HG02588 (cell line): Measurements from ENCODE around the gene SETD2.
"Not testable (repeated sequence)": the region's sequence is repeated elsewhere in the genome, so short reads cannot be mapped to it uniquely, and the experiment has no call there.

Experiments used
- ATAC-seq: cut with Tn5 transposase; IDR thresholded peaks from one replicate; pipeline ENCODE4 v1.9.1; 2021; ENCODE audit warnings: mild to moderate bottlenecking, moderate library complexity; ENCODE audit not compliant: unreplicated experiment

SETD2 gene, protein sequence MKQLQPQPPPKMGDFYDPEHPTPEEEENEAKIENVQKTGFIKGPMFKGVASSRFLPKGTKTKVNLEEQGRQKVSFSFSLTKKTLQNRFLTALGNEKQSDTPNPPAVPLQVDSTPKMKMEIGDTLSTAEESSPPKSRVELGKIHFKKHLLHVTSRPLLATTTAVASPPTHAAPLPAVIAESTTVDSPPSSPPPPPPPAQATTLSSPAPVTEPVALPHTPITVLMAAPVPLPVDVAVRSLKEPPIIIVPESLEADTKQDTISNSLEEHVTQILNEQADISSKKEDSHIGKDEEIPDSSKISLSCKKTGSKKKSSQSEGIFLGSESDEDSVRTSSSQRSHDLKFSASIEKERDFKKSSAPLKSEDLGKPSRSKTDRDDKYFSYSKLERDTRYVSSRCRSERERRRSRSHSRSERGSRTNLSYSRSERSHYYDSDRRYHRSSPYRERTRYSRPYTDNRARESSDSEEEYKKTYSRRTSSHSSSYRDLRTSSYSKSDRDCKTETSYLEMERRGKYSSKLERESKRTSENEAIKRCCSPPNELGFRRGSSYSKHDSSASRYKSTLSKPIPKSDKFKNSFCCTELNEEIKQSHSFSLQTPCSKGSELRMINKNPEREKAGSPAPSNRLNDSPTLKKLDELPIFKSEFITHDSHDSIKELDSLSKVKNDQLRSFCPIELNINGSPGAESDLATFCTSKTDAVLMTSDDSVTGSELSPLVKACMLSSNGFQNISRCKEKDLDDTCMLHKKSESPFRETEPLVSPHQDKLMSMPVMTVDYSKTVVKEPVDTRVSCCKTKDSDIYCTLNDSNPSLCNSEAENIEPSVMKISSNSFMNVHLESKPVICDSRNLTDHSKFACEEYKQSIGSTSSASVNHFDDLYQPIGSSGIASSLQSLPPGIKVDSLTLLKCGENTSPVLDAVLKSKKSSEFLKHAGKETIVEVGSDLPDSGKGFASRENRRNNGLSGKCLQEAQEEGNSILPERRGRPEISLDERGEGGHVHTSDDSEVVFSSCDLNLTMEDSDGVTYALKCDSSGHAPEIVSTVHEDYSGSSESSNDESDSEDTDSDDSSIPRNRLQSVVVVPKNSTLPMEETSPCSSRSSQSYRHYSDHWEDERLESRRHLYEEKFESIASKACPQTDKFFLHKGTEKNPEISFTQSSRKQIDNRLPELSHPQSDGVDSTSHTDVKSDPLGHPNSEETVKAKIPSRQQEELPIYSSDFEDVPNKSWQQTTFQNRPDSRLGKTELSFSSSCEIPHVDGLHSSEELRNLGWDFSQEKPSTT (N-terminal part only)

DNA sequence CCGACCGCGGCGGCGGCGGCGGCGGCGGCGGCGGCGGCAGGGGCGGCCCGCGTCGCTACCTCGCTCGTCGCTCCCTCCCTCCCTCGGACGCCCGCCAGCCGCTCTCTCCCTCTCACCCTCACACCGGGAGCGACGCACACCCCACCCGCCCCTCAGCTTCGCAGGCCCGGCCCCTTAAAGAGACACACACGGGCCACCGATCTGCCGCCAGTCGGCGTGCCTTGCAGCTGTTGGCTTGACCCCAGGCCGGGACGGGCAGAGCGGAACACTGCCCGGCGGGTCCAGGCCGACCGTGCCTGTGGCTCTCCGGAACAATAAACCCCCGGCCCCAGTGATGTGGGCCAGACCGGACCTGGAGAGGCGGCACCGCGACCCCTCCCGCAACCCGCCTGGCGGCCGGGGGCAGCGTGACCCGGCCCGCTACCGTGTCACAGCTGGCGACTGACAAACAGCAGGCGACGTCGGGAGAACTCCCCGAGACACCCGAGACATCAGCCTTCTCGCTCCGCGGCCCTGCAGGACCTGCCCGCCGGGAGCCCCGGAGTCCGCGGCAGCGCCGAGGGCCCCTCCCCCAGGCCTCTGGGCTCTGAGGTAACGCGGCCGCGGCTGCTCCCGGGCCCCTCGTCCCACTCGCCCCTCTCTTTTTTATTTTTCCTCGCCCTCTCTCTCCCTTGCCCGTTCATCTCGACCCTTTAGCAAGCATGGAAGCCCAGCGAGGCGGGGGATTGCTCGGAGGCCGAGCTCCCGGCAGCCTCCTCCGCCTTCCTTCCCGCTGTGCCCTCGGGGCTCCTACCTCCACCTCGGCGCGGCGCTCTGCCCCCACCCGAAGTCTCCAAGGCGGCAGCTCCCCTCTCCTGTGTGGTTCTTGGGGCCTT lies at the start of gene SETD2:
SETD2 (minus strand) TSS at position 107 of the 875 bp plus-strand sequence. CDS start 189 bp downstream, outside the sequence.
- ATAC-seq, result peak; percentile 67

DNA sequence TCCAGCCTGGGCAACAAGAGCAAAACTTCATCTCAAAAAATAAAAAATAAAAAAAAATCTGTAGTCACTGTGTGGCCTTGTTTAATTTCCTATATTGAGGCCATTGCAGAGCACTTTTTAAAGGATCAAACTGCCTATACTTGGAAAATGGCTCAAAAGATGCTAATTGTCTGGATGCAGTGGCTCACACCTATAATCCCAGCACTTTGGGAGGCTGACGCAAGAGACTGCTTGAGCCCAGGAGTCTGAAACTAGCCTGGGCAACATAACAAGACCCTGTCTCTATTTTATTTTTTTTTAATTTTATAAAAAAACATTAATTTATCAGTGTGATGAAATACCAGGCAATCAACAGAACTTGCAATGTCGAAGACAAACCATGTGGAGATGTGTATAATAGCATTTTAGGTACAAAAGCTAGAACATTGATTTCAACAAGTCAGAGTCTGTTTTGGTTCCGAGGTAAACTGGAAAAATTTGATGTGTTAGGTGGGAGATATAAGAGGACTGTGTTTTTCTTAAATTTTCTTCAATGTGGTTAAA lies 47.0 kb upstream of the SETD2 start:
- ATAC-seq, result no peak

DNA sequence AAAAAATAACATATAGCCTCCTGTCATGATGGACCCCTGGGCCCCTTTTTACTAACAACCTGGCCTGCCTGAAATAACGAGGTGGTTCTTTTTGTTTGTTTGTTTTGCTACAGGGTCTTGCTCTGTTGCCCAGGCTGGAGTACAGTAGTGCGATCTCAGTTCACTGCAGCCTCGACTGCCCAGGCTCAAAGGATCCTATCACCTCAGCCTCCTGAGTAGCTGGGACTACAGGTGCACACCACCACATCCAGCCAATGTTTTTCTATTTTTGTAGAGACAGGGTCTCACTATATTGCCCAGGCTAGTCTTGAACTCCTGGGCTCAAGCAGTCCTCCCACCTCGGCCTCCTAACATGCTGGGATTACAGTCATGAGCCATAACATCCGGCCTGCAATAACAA lies 42.1 kb upstream of the SETD2 start:
- not testable (repeated sequence) for ATAC-seq

DNA sequence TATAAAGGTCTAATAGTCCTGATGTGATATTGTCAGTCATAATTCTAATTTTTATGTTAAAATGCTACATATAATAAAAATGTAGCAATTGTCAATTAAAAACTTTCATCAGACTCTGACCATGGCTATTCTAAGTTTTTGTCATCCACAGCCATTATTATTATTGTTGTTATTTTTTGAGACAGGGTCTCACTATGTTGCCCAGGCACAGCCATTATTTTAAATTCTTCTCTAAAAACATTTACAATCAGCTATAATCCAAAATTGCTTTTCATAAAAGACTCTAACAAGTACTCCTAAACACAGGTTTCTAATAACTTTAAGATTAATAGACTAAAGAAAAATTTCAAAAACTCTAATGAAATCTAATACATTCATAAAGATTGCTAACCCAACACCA lies 41.0 kb upstream of the SETD2 start:
- ATAC-seq, result no peak

DNA sequence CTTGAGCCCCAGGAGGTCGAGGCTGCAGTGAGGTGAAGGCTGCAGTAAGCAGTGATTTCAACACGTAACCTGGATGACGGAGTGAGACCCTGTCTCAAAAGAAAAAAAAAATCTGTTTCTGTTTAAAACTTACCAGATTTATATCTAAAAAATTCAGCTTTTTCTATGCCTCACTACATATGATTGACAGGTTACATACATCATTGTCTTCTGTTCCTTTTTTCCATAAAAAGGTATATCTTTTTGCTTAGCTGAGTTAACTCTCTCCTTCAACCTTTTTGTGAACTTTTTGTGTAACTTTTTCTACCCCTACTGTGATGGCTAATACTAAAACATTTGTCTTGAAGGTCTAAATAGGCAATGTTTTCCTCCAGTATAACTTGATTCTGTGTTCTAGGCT lies 38.6 kb upstream of the SETD2 start:
- no peak for ATAC-seq

DNA sequence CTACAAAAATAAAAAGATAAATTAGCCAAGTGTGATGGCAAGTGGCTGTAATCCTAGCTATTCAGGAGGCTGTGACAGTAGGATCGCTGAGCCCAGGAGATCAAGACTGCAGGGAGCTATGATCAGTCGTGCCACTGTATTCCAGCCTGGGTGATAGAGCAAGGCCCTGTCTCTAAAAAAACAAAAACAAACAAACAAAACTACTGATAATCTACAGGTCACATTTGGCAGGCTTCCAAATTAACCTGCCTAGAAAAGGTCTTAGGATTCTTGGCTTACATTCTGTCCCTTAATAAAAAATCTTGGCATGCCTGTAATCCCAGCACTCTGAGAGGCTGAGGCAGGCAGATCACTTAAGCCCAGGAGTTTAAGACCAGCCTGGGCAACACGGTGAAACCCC lies 33.4 kb upstream of the SETD2 start:
- no peak for ATAC-seq

DNA sequence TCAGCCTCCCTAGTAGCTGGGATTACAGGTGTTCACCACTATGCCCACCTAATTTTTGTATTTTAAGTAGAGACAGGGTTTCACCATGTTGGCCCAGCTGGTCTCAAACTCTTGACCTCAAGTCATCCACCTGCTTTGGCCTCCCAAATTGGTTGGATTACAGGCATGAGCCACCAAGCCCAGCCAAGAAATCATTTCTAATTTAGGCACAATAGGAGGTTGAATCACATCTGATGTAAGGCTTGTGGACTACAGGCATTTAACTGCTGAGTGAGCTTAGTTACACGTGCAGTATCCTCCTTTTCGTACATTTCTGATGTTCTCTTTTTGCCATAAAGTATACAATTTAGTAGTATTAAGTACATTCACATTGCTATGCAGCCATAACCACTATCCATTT lies 31.1 kb upstream of the SETD2 start:
- no peak for ATAC-seq

DNA sequence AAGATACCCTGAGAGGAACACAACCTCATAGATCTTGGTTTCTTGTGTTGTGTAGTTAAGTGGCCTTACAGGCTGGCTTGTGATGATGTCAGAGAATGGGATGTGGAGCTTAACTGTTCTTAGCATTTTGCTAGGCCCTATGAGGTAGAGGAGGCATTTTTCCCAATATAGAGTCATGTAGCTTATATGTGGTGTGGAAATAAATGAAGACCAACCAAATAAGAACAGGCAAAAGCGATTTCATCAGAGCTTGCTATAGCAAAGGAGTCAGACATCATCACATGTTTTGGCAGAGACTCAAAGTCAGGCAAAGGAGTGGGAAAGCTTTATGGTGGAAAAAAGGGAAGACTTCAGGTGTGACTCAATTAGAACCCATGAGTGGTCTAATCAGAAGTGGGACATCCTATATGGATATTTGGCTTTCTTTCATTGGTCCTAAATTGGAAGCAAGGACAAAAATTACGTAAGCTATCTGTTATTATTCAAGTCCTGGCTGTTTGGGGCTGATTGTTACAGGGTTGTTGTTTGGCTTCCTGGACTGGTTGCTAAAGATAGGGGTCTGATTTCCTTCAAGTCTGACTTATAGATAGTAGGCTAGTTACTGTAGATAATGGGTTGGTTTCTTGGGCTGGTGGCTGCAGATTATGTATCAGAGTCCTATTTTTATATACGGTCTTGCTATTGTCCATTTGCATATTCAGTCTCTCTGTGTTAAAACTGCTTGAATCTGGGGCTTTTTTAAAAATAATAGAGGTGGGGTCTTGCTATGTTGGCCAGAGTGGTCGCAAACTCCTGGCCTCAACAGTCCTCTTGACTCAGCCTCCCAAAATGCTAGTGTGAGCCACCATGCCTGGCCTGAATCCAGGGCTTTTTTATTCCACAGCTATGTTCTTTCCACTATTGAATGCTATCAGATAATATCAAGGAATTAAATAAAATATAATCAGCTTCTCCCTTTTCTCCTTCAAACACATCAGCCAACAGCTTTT lies 30.3 kb upstream of the SETD2 start:
- ATAC-seq, result no peak

DNA sequence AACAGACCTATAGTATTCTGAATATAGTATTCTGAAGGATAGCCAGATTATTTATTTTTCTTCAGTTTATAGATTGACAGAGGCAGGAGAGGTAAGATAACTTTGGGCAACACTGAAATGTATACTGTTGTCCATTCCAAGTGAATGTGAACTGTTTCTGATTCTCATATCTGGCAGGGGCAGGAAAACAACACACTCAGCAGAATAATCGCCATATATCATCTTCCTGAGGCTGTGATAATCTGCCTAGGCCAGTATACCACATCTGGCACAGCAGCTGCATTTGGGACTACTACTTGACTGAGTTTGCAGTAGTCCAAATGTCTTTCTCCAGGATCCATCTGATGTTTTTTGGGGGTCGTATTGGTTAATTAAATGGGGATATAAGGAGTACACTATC lies 22.4 kb upstream of the SETD2 start:
- no peak for ATAC-seq

DNA sequence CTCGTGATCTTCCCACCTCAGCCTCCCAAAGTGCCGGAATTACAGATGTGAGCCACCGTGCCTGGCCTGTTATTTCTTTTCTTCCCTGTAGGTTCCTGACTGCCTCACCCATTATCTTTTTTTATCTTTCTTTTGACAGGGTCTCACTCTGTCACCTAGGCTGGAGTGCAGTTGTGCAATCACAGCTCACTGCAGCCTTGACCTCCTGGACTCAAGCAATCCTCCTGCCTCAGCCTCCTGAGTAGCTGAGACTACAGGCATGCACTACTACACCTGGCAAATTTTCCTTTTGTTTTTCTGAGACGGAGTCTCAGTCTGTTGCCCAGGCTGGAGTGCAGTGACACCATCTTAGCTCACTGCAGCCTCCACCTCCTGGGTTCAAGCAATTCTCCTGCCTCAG lies 17.8 kb upstream of the SETD2 start:
- ATAC-seq, result not testable (repeated sequence)

DNA sequence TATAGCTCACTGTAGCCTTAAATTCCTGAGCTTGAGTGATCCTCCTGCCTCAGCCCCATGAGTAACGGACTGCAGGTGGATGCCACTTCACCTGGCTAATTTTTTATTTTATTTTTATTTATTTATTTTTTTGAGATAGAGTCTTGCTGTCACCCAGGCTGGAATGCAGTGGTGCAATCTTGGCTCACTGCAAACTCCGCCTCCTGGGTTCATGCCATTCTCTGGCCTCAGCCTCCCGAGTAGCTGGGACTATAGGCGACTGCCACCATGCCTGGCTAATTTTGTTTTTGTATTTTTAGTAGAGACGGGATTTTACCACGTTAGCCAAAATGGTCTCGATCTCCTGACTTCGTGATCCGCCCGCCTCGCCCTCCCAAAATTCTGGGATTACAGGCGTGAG lies 16.1 kb upstream of the SETD2 start:
- ATAC-seq, result not testable (repeated sequence)

DNA sequence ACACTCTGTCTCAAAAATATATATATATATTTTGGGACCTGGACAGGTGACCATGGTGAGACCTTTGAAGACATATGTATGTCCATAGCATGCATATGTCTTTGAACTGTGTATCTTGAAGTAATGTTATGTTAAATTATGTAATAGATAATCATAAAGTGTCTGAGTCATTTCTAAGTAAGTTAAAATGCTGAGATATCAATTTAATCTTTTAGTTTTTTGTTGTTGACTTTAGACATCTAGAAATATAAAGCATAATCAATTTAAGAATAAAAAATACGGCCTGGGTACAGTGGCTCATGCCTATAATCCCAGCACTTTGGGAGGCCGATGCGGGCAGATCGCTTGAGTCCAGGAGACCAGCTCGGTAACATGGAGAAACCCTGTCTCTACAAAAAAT lies 12.7 kb upstream of the SETD2 start:
- ATAC-seq, result no peak

DNA sequence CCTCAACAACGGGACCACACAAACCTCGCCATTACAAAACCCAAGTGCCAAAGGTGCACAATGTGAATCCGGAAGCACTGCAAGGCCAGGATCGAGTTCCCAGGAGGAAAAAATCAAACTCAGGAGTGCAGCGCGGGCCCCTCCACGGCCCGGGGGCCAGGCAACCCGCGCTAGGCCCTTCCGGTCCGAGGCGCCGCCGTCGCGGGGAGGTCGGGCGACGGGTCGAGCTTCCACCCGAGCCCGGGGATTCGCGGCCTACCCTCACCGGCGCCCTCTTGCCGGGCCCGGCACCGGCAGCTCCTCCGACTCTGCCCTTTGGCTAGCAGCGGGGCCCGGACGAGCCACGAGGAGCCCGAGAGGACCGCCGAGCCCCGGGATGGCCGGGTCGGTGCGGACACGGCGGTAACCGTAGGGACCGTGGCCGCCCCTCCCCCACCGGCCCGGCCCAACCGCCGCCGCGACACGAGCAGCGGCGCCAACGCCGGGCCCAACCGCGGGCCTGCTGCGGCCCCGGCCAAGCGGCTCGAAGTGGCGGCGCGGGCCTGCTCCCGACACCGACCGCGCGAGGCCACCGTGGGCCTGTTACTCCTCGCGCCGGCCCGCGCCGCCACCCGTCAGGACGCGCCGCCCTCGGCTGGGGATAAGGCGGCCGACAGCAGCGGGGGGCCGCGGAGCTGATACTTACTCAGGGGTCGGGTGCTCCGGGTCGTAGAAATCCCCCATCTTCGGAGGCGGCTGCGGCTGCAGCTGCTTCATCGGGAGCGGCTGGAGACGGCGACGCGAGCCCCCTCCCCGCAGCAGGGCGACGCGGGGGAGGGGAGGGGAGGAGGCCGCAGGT lies 525 bp downstream of the SETD2 start:
- peak; percentile 26 for ATAC-seq

DNA sequence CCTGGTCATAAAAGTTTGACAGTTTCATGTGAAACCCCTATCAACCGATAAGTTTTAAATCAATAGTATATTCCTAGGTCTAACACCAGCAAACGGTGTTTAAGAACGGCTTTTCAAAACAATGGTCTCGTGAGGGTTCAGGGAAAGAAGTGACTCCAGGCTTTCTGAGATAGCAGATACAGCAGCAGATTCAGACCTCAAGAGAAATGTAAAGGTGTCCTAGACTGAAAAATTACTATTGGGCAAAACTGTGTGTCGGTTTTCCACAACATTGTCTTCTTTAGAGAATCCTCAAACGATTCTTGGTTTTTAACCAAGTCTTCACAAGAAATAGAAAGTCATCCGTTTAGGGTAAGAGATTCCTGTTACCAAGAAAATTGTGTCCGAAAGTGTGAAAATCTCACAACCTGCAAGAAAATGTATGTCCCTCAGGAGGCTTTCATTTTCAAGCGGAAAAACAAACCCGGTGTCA lies 1.2 kb downstream of the SETD2 start:
- ATAC-seq, result no peak

DNA sequence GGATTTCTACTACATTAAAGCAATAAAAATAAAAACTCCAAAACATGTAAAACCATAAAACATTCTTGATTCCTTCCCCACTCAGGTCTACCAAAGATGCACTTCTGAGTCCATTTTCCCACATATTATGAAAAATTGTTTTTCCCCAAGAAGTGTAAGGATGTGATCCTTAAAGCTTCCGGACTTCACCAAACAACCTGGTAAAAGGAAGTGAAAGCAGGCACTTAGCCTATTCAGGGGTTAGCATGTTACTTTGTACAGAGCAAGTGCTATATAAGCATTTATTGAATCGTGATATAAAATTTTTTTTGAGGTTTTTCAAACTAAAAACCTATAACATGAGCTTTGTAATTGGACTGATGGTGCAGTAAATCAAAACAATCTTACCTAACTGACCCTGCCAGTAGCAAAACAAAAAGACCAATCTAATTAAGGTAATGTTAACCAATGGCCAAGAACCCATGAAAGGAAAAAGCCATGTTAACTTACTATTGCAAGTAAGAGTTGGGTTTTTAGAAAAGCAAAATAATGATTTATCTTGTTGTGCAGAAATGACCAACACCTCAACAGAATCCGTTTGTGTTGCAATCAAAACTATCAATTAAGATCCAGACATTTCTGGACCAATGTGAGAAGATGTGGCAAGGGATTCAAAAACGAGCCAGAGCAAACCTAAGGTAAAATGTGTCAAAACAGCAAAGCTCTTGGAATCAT lies 1.8 kb downstream of the SETD2 start:
- ATAC-seq, result no peak

DNA sequence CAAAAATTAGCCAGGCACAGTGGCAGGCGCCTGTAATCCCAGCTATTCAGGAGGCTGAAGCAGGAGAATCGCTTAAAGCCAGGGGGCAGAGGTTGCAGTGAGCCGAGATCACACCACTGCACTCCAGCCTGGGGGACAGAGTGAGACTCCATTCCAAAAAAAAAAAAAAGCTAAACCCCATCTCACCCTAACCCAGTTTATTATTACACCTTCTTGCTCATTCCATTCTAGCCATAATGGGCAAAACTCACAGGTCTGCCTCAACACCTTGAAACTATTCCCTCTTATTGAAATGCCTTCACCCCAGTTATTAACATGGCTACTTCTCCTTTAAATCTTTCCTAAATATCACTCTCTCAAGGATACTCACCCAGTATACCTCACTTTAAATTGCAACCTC lies 4.1 kb downstream of the SETD2 start:
- no peak for ATAC-seq

DNA sequence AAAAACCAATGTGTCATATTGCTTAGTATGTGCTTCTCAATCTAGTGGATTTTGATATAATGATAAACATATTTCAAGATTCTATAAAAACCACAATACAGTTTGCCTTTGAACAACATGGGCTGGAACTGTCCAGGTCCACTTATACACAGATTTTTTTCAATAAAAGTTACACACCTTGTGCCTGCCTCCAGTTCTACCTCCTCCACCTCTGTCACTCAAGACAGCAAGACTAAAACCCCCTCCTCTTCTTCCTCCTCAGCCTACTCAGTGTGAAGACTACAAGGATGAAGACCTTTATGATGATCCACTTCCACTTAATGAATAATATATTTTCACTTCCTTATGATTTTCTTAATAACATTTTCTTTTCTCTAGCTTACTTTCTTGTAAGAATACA lies 5.7 kb downstream of the SETD2 start:
- no peak for ATAC-seq
